Prostate gland (tissue), 2 donors: ENCODE results near the gene BICDL2.

ENCODE experiments used
- CTCF ChIP-seq, 4 experiments: fragments of 200-600 bp in 2 of 4; fragments of 450-650 bp in 2 of 4; sonication (generic) in 2 of 4; IDR thresholded peaks; 1 replicate in 3 of 4; 2 replicates in 1 of 4; pipeline ENCODE4 v1.5.1; 2016 to 2019; ENCODE audit warnings: antibody characterized with exemption in 4 of 4, mild to moderate bottlenecking in 2 of 4, moderate library complexity in 2 of 4
- POLR2A ChIP-seq: fragments of 450-650 bp; IDR thresholded peaks from one replicate; pipeline ENCODE4 v1.6.1; 2016; ENCODE audit warnings: antibody characterized with exemption, mild to moderate bottlenecking
- POLR2AphosphoS5 ChIP-seq: sonication (generic); formaldehyde crosslinking; IDR thresholded peaks from one replicate; pipeline ENCODE4 v1.6.1; 2017; ENCODE audit warnings: antibody characterized with exemption

GRCh38 chr16:3032624-3033023 is 4.1 kb downstream of the BICDL2 start:
- TF ChIP-seq CTCF (IDR thresholded peaks at IDR 0.05) = no peak
- TF ChIP-seq POLR2A = no peak
- no peak for TF ChIP-seq POLR2AphosphoS5
